SK-N-SH (cell line): Measurements from ENCODE around the gene MRRF.

Source experiments
- CHD2 ChIP-seq: fragments of 150-350 bp; IDR thresholded peaks from 2 replicates; pipeline ENCODE4 v1.6.1; 2018; ENCODE audit warnings: low read length; ENCODE audit not compliant: partially characterized antibody
- EP300 ChIP-seq, 2 experiments: IDR thresholded peaks; 2 replicates each; pipeline versions ENCODE4 v1.4.0 to v1.6.1; 2012; ENCODE audit warnings: borderline replicate concordance in 1 of 2, low read depth in 1 of 2, low read length in 1 of 2
- EZH2phosphoT487 ChIP-seq: fragments of 200-600 bp; sonication (generic); IDR thresholded peaks from 2 replicates; pipeline ENCODE4 v1.6.1; 2017; ENCODE audit warnings: low read depth, mixed run types, mild to moderate bottlenecking, antibody characterized with exemption, moderate library complexity, borderline replicate concordance
- FOXJ3 ChIP-seq: sonication (generic); formaldehyde crosslinking; IDR thresholded peaks from 2 replicates; pipeline ENCODE4 v1.5.1; 2020; ENCODE audit warnings: mild to moderate bottlenecking, missing genetic modification reagents
- FOXM1 ChIP-seq: IDR thresholded peaks from 2 replicates; pipeline ENCODE4 v1.4.0; 2012; ENCODE audit warnings: low read depth, mild to moderate bottlenecking
- GABPA ChIP-seq: IDR thresholded peaks from 2 replicates; pipeline ENCODE4 v1.4.0; 2012; ENCODE audit warnings: low read depth, mild to moderate bottlenecking
- GATA2 ChIP-seq: sonication (generic); formaldehyde crosslinking; IDR thresholded peaks from 2 replicates; pipeline ENCODE4 v1.5.0; 2020; ENCODE audit warnings: mild to moderate bottlenecking, missing genetic modification reagents
- NFIC ChIP-seq: IDR thresholded peaks from 2 replicates; pipeline ENCODE4 v1.4.0; 2012; ENCODE audit warnings: borderline replicate concordance
- SIN3A ChIP-seq: IDR thresholded peaks from 2 replicates; pipeline ENCODE4 v1.6.1; 2012; ENCODE audit warnings: low read depth, mild to moderate bottlenecking, low read length, moderate library complexity, borderline replicate concordance
- TEAD4 ChIP-seq: IDR thresholded peaks from 2 replicates; pipeline ENCODE4 v1.4.0; 2012; ENCODE audit warnings: mild to moderate bottlenecking, borderline replicate concordance; ENCODE audit not compliant: insufficient read depth
- TF ChIP-seq, protein P1 (sequence below): fragments of 200-600 bp; sonication (generic); IDR thresholded peaks from 2 replicates; pipeline ENCODE4 v1.6.1; 2017; ENCODE audit warnings: antibody characterized with exemption, mild to moderate bottlenecking, moderate library complexity

DNA sequence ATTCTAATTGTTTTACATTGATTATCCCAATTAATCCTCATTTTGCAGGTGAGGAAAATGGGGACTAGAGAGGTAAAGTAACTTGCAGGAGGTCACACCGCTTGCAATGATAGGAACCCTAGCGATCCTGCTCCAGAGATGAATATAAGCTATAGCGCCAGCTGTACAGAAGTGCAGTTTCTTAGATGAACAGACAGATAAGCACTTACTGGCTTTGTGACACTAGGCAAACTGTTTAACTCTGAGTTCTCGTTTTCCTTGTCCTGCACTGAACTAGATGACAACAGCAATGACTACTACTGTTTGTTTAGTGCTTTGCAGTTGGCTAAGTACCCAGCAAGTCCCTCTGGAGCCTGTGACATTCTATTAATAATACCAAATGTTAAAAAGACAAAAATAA, 47.0 kb upstream of the MRRF start:
- TF ChIP-seq EZH2phosphoT487 = no peak
- TF ChIP-seq, protein P1, sequence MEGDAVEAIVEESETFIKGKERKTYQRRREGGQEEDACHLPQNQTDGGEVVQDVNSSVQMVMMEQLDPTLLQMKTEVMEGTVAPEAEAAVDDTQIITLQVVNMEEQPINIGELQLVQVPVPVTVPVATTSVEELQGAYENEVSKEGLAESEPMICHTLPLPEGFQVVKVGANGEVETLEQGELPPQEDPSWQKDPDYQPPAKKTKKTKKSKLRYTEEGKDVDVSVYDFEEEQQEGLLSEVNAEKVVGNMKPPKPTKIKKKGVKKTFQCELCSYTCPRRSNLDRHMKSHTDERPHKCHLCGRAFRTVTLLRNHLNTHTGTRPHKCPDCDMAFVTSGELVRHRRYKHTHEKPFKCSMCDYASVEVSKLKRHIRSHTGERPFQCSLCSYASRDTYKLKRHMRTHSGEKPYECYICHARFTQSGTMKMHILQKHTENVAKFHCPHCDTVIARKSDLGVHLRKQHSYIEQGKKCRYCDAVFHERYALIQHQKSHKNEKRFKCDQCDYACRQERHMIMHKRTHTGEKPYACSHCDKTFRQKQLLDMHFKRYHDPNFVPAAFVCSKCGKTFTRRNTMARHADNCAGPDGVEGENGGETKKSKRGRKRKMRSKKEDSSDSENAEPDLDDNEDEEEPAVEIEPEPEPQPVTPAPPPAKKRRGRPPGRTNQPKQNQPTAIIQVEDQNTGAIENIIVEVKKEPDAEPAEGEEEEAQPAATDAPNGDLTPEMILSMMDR = no peak
- no peak for TF ChIP-seq TEAD4
- TF ChIP-seq FOXJ3 (CRISPR knock-in tag) = no peak
- no peak for TF ChIP-seq EP300 (IDR thresholded peaks at IDR 0.05; ENCODE audit: borderline replicate concordance in 1 of 2, low read depth in 1 of 2, low read length in 1 of 2)
- no peak for TF ChIP-seq GABPA
- TF ChIP-seq SIN3A = no peak
- TF ChIP-seq CHD2 = no peak
- no peak for TF ChIP-seq NFIC
- TF ChIP-seq GATA2 = no peak
- TF ChIP-seq FOXM1 = no peak
